ENCODE results near the gene SLC35E3. TPM values are rescaled to one million over a fixed set of nuclear protein-coding genes. Genes with fewer than 3 reads are reported as not detected.
"Not testable (repeated sequence)": the region's sequence is repeated elsewhere in the genome, so short reads cannot be mapped to it uniquely, and the experiment has no call there.

SLC35E3 gene
- total RNA-seq, 1 experiment from 2014 or later = 2.7 TPM

DNA sequence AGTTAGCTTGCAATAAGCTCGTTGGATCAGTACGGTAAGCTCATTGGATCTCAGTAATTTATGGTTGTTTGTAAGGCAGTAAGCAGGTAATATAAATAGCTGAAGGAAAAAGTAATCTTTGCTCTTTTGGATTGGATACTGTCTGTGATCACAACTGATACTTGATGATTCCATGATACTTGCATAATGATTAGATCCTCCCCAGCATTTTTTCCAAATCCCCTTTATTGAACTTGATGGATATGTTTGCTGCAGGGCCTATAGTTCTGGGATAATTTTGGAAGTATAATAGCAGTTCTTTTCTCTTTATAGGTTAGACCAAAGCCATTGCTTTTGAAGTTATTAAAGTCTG is 67.2 kb downstream of the SLC35E3 start:
- no peak for DNase-seq (ENCODE audit: low spot score)

DNA sequence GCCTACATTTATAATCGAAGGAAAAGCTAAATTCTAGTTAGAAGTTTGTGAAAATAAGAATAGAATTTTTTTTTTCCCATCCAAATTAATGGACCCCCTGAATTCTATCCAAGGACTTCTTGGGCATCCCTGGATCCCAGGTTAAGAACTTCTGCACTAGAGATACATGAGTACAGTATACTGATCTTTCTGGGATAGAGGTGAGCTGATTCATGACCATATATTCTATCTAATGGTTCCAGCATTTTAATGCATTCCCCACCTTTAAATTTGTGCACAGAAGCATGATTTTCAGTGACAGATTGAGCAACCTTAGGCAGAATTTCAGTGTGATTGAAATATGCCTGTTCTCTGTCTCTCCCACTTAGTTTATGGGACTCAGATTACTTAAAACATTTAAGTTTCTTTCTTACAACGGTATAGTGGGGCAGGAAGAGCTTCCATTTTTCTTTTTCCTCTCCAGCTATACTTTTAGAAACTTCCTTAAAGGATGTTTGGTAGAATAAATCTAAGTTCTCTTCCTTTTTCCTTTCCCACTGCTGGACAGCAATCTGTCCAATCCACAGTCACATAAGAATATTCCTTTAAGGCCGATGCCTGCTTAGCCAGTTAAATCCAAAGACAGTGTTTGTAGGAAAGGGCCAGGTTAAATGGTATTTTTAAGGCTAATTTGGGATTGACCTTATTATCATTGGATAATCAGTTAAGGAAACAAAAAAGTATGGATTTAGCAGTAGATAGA is 68.7 kb downstream of the SLC35E3 start:
- no peak for DNase-seq (ENCODE audit: low spot score)

DNA sequence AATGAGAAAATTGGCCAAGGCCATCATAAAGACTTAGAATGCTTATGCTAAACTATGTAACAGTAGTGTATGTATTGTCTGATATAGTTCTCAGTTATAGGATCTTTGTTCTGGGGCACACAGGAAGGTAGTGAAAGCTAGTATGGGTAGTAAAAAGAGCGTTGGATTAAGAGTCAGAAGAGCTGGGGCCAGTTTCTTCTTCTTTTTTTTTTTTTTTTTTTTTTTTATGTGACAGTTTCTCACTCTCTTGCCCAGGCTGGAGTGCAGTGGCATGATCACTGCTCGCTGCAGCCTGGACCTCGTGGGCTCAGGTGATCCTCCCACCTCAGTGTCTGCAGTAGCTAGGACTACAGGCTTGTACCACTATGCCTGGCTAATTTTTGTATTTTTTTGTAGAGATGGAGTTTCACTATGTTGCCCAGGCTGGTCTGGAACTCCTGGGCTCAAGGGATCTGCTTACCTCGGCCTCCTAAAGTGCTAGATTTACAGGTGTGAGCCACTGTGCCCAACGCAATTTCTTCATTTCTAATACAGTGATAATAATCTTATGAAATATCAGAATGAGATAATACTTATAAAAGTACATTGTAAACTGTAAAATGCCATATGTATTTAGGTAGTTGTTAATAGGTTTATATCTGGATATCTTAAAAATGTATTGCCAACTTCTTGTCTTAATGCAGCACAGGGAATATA is 69.4 kb downstream of the SLC35E3 start:
- DNase-seq (ENCODE audit: low spot score) = no peak

DNA sequence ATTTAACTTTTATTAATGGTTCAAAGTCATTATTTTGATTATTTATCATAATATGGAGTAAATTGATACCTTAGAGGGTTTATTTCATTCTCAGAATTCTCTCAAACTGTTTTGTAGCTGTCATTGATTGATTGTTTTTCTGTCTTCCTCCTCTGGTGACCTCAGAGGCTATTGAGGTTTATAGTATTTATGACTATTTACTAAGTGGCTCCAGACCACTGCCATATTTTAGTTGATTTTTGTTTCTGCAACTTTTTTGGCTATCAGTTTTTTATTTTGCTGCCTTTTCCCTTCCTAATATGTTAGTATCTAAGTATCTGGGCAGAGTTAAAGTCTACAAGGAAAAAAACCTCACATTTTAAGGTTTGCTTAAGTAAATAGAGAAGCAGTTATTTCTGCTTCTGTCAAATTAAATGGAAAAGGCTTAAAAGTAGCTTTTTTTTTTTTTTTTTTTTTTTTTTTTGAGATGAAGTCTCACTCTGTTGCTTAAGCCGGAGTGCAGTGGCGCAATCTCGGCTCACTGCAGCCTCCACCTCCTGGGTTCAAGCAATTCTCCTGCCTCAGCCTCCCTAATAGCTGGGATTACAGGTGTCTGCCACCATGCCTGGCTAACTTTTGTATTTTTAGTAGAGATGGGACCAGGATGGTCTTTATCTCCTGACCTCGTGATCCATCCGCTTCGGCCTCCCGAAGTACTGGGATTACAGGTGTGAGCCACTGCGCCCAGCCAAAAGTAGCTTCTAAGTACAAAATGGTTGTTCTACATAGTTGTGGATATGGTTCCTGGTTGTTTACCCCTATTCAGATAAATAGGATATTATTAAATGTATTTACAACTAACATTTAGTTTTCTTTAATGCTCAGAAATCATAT is 70.2 kb downstream of the SLC35E3 start:
- DNase-seq (ENCODE audit: low spot score) = no peak

DNA sequence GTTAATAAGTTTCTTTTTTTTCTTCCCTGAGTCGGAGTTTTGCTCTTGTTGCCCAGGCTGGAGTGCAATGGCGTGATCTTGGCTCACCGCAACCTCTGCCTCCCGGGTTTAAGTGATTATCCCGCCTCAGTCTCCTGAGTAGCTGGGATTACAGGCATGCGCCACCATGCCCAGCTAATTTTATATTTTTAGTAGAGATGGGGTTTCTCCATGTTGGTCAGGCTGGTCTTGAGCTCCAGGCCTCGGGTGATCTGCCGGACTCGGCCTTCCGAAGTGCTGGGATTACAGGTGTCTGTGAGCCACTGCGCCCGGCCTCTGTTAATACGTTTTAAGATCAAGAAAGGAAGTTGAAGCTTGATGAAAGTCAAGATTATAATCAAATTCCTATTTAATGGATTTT is 73.5 kb downstream of the SLC35E3 start:
- not testable (repeated sequence) for DNase-seq (ENCODE audit: low spot score)

DNA sequence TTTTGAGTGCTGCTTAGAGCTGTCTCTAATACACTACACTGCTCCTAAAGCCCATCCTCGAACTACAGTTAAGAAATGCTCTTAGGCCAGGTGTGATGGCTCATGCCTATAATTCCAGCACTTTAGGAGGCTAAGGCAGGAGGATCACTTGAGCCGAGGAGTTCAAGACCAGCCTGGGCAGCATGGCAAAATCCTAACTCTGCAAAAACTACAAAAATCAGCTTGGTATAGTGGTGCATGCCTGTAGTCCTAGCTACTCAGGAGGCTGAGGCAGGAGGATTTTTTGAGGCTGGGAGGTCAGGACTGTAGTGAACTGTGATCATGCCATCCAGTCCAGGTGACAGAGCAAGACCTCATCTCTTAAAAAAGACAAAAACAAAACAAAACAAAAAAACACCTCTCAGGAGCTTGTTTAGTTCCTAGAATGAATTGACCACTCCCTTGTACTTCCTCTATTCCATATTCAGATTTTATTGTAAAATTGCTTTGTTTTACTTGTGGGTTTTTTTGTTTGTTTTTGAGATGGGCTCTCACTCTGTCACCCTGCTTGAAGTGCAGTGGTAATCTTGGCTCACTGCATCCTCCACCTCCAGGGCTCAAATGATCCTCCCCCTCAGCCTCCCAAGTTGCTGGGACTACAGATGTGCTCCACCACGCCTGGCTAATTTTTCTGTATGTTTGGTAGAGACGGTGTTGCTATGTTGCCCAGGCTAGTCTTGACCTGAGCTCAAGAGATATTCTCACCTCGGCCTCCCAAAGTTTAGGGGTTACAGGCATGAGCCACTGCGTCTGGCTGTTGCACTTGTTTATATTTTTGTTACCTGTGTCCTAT is 75.6 kb downstream of the SLC35E3 start:
- no peak for DNase-seq (ENCODE audit: low spot score)

DNA sequence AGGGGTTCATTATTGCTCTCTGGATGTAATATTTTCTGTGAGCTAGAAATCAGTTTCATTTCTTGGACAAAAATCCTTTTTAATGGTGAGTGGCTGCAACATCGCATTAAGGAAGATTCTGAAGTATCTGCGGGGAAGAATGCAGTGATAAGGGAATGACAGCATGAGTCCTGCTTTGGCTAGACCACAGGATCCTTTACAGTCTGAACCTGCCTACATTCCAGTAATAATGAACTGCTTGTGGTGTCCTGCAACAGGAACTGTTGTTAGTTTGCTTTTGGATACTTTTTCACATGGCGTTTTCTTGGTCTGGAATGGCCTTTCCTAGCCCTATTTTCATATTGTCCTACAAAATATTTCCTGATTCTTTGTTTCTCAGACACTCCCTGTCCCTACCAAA is 77.7 kb downstream of the SLC35E3 start:
- peak; percentile 80 for DNase-seq (ENCODE audit: low spot score)

DNA sequence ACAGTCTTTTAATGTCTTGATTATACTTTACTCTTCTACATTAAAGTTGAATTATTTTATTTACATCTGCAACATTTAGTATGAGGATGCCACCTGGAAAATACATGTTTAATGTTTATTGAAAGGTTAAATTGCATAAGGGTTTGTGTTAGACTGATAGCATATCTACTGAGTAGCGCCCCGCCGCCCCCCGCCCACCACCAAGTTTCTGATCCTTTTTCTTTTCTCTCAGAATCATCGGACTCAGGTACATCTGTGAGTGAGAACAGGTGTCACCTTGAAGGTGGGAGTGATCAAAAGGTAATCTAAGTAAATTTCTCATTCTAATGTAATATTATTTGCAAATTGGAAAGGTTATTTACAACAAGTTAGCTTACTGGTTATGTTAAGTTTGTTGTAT is 78.2 kb downstream of the SLC35E3 start:
- DNase-seq (ENCODE audit: low spot score) = no peak

DNA sequence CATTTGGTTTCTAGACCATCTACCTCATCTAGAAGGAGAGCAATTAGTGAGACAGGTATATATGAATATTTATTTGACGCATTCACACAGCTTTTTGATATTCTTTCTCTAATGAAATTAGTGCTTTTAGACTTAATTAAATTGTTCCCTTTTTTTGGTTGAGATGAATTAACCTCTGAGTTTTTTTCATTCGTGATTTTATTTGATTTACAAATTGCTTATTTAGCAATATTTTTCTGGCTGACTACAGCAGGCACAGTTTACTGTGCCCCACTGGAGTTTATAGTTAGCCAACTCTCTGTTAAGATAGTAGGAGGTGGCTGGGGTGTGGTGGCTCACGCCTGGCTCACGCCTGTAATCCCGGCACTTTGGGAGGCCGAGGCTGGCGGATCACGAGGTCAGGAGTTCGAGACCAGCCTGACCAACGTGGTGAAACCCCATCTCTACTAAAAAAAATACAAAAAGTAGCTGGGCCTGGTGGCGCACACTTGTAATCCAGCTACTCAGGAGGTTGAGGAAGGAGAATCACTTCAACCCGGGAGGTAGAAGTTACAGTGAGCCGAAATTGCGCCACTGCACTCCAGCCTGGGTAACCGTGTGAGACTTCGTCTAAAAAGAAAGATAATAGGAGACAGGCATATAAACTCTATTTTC is 78.7 kb downstream of the SLC35E3 start:
- no peak for DNase-seq (ENCODE audit: low spot score)

DNA sequence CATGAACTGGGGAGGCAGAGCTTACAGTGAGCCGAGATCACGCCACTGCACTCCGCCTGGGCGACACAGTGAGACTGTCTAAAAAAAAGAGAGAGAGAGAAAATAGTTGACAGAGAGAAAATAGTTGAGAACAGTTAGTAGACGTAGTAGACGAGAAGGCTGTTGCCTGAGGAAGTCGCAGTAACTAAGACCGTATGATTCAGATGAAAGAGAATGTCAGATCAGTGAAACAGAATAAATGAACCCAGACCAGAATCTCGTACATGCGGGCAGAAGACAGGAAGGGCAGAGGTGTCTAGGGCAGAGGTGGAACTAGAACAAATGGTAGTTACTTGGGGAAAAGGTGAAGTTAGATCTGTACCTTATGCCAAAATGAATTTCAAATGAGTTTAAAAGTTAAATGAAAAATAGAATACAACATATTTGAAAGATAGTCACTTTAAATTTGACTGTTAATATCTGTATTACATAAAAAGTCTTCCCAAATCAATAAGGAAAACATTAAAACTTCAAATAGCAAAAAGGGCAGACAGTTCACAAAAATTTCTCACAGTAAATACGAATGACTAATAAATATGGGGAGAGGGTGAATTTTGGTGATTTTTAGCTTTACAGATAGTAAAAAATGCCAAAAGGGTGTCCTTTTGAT is 79.7 kb downstream of the SLC35E3 start:
- no peak for DNase-seq (ENCODE audit: low spot score)

DNA sequence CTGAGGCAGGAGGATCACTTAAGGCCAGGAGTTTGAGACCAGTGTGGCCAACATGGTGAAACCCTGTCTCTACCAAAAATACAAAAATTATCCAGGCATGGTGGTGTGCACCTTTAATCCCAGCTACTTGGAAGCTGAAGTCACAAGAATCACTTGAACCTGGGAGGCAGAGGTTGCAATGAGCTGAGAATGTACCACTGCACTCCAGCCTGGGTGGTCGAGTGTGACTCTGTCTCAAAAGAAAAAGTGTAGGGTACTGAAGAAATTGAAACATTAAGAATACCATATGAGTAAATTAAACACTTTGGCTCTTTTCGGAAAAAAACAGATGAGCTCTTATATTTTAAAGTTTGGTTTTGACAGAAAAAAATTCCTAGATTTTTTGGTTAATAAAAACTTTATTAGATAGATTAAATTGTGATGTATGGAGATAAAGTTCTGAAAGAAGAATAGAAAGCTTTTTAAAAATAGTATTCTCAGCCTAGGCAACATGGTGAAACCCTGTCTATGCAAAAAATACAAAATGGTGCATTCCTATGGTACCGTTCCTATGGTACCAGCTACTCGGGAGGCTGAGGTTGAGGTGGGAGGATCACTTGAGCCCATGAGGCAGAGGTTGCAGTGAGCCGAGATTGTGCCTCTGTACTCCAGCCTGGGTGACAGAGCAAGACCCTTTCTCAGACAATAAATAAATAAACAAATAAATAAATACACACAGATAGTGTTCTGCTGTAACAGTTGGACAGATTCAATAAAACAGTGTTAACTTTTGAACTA is 82.1 kb downstream of the SLC35E3 start:
- no peak for DNase-seq (ENCODE audit: low spot score)

DNA sequence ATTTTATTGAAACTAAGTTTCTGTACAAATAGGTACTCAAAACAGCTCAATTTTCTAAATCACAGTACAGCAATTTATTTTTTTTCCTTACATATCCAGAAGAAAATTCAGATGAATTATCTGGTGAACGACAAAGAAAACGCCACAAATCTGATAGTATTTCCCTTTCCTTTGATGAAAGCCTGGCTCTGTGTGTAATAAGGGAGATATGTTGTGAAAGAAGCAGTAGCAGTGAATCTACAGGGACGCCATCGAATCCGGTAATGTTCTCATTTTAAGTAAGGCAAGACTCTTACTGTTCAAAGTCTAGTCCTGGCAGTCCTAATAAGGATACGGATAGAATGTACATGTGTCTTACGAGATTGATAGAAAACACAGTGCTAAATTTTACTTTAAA is 82.7 kb downstream of the SLC35E3 start:
- no peak for DNase-seq (ENCODE audit: low spot score)

Other genes starting within 250 kb of the SLC35E3 start
- 366 and 414 TPM in 2 replicates for gene RAP1B, start 135.3 kb upstream of the SLC35E3 start, total RNA-seq (2014; rRNA removed; shearing (Covaris generic))
- gene NUP107, start 59.2 kb upstream of the SLC35E3 start, total RNA-seq (2014; rRNA removed; shearing (Covaris generic)) = 62.9 and 98.5 TPM in 2 replicates
- 87.2 and 97.5 TPM in 2 replicates for gene MDM2, start 62.0 kb downstream of the SLC35E3 start, total RNA-seq (2014; rRNA removed; shearing (Covaris generic))
- 0.24 TPM in 1 of 2 replicates, not detected in the other for gene CPM, start 187.0 kb downstream of the SLC35E3 start, total RNA-seq (2014; rRNA removed; shearing (Covaris generic))

Data from A172 (cell line).